GM19043 (cell line): ENCODE measurements around the gene SRSF10.

Source experiments
- ATAC-seq: cut with Tn5 transposase; IDR thresholded peaks from one replicate; pipeline ENCODE4 v1.9.1; 2021; ENCODE audit warnings: low read depth; ENCODE audit not compliant: unreplicated experiment

SRSF10 gene

DNA sequence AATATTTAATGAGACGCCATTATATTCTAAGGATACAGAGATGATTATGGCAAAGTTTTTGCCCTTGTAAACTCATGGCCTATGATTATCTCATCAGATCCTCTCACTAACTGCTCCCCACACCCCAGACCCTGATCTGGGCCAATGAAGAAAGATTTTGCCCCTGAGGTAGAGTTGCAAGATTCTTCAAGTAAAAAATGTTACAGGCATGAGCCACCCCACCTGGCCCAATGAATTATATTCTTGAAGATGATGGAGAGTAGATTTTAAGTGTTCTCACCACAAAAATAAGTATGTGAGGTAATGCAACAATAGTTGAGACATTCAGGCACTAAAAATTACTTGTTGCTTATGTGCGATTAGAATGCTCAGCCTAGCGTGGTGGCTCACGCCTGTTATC is 65.2 kb downstream of the SRSF10 start:
- no peak for ATAC-seq
